Retina (tissue), 1 donor: Measurements from ENCODE around the gene ARF5.

Source experiments
- DNase-seq: peaks from one replicate; pipeline ENCODE4 v3.0.0-alpha.2; 2016

Gene ARF5

GRCh38 chr7:127638197-127638596, 50.0 kb downstream of the ARF5 start:
- no peak for DNase-seq
